Measurements from ENCODE around the gene GINS1. TPM values are rescaled to one million over a fixed set of nuclear protein-coding genes. Genes with fewer than 3 reads are reported as not detected.

GINS1 gene
- total RNA-seq, 2 experiments from 2014 or later = 22.8 to 29.9 TPM

DNA sequence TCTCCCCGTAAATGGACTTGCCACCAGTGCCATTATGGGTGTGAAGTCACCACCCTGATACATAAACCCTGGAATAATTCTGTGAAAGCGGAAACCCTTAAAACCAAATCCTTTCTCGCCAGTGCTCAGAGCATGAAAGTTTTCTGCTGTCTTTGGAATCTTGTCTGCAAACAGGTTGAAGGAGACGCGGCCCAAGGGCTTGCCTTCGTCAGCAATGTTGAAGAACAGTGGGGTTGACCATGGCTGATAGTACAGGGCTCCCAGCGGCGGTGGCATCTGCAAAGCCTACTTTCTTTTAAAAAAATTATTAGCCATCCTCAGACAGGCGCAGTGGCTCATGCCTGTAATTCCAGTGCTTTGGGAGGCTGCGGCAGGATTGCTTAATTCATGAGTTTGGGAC is 38.9 kb upstream of the GINS1 start:
- DNase-seq (ENCODE audit: low spot score) = no peak
- Histone ChIP-seq H3K36me3 (ENCODE audit: insufficient read depth, low read length) (no peaks in the 10 kb centered on the region), H3K27ac (ENCODE audit: low read depth, low read length, poor library complexity, severe bottlenecking) (no peak overlapping the region), H2AFZ (ENCODE audit: low read length) (no peak overlapping the region), H3K4me2 (ENCODE audit: low read length) (no peak overlapping the region), H3K9me3 (ENCODE audit: low read length) (no peaks in the 10 kb centered on the region), H4K20me1 (ENCODE audit: insufficient read depth, low read length) (no peaks in the 10 kb centered on the region; the same call in 1 of the 2 replicates), H3K9me2 (ENCODE audit: insufficient read depth, low read length) (no peaks in the 10 kb centered on the region), H3K4me3 (ENCODE audit: low read depth, low read length, poor library complexity, severe bottlenecking) (no peak overlapping the region), H3K4me1 (ENCODE audit: insufficient read depth, low read length, poor library complexity, severe bottlenecking) (no peaks in the 10 kb centered on the region), H3K79me2 (ENCODE audit: insufficient read depth, low read depth, low read length) (no peaks in the 10 kb centered on the region)
- CTCF ChIA-PET (ENCODE audit: unreplicated experiment) = no interaction called here
- no TSS peak for BruUV-seq (replicated peaks)
- no peak for TF ChIP-seq EZH2phosphoT487 (IDR thresholded peaks at IDR 0.05; ENCODE audit: borderline replicate concordance, low read depth, low read length)
- no peak for TF ChIP-seq CTCF (conservative IDR thresholded peaks at IDR 0.05; ENCODE audit: low read length)
- intact Hi-C loops (cut with micrococcal nuclease; ENCODE audit: unreplicated experiment) = no loop called here
- POLR2A ChIA-PET = no interaction called here

GRCh38 chr20:25368976-25369375 is 38.5 kb upstream of the GINS1 start:
- no peaks in the 10 kb centered on the region for H3K4me1 ChIP-seq (ENCODE audit: insufficient read depth, low read length, poor library complexity, severe bottlenecking)
- no peaks in the 10 kb centered on the region for H3K9me2 ChIP-seq (ENCODE audit: insufficient read depth, low read length)
- intact Hi-C loops (cut with micrococcal nuclease; ENCODE audit: unreplicated experiment) = no loop called here
- H2AFZ ChIP-seq (ENCODE audit: low read length) = no peak overlapping the region
- no peaks in the 10 kb centered on the region; the same call in 1 of the 2 replicates for H4K20me1 ChIP-seq (ENCODE audit: insufficient read depth, low read length)
- H3K4me3 ChIP-seq (ENCODE audit: low read depth, low read length, poor library complexity, severe bottlenecking) = no peak overlapping the region
- H3K9me3 ChIP-seq (ENCODE audit: low read length) = no peaks in the 10 kb centered on the region
- no peaks in the 10 kb centered on the region for H3K79me2 ChIP-seq (ENCODE audit: insufficient read depth, low read depth, low read length)
- H3K36me3 ChIP-seq (ENCODE audit: insufficient read depth, low read length) = no peaks in the 10 kb centered on the region
- TF ChIP-seq CTCF (conservative IDR thresholded peaks at IDR 0.05; ENCODE audit: low read length) = no peak
- no TSS peak for BruUV-seq (replicated peaks)
- POLR2A ChIA-PET = no interaction called here
- H3K4me2 ChIP-seq (ENCODE audit: low read length) = no peak overlapping the region
- DNase-seq (ENCODE audit: low spot score) = no peak
- CTCF ChIA-PET (ENCODE audit: unreplicated experiment) = no interaction called here
- no peak overlapping the region for H3K27ac ChIP-seq (ENCODE audit: low read depth, low read length, poor library complexity, severe bottlenecking)

- TF ChIP-seq EZH2phosphoT487 (IDR thresholded peaks at IDR 0.05; ENCODE audit: borderline replicate concordance, low read depth, low read length) (no peak), CTCF (conservative IDR thresholded peaks at IDR 0.05; ENCODE audit: low read length) (no peak)
- Histone ChIP-seq H3K4me3 (ENCODE audit: low read depth, low read length, poor library complexity, severe bottlenecking) (no peak overlapping the region), H3K36me3 (ENCODE audit: insufficient read depth, low read length) (no peaks in the 10 kb centered on the region), H3K27ac (ENCODE audit: low read depth, low read length, poor library complexity, severe bottlenecking) (no peak overlapping the region), H3K4me2 (ENCODE audit: low read length) (no peak overlapping the region), H3K4me1 (ENCODE audit: insufficient read depth, low read length, poor library complexity, severe bottlenecking) (no peaks in the 10 kb centered on the region), H3K79me2 (ENCODE audit: insufficient read depth, low read depth, low read length) (no peaks in the 10 kb centered on the region), H4K20me1 (ENCODE audit: insufficient read depth, low read length) (no peaks in the 10 kb centered on the region; the same call in 1 of the 2 replicates), H2AFZ (ENCODE audit: low read length) (no peak overlapping the region), H3K9me2 (ENCODE audit: insufficient read depth, low read length) (no peaks in the 10 kb centered on the region), H3K9me3 (ENCODE audit: low read length) (no peaks in the 10 kb centered on the region)
- CTCF ChIA-PET (ENCODE audit: unreplicated experiment) = no interaction called here
- POLR2A ChIA-PET = interaction anchor here (0.6 kb wide), 1 partner anchor 24 kb away, joined by 3 read pairs; no protein-coding TSS in a partner anchor
- BruUV-seq (replicated peaks) = no TSS peak
- DNase-seq (ENCODE audit: low spot score) = no peak
- intact Hi-C loops (cut with micrococcal nuclease; ENCODE audit: unreplicated experiment) = no loop called here
These were observed 37.9 kb upstream of the GINS1 start for GRCh38 chr20:25369529-25369928.

Measured in OCI-LY7 (cell line).